Measurements from ENCODE around the gene KIF7.

The KIF7 gene

GRCh38 chr15:89670971-89671560 is 15.8 kb upstream of the KIF7 start:
- H3K4me3 ChIP-seq (ENCODE audit: low read depth, low read length) = no peak overlapping the region
- H3K79me2 ChIP-seq = no peaks in the 10 kb centered on the region
- H2AFZ ChIP-seq = no peak overlapping the region
- H3K9me3 ChIP-seq (ENCODE audit: control insufficient read depth, low read length) = no peaks in the 10 kb centered on the region
- H3K4me2 ChIP-seq (ENCODE audit: low read length) = no peak overlapping the region
- no peaks in the 10 kb centered on the region for H3K27me3 ChIP-seq (ENCODE audit: control insufficient read depth, insufficient read depth, low read length)
- no peaks in the 10 kb centered on the region for H3K36me3 ChIP-seq (ENCODE audit: control insufficient read depth, insufficient read depth, low read length)
- H3K27ac ChIP-seq = no peak overlapping the region
- no peak for TF ChIP-seq CTCF (IDR thresholded peaks at IDR 0.05)
- H3K4me1 ChIP-seq = no peaks in the 10 kb centered on the region
- no peak overlapping the region for H3K9ac ChIP-seq

- no peak overlapping the region for H3K4me3 ChIP-seq (ENCODE audit: low read depth, low read length)
- H3K27me3 ChIP-seq (ENCODE audit: control insufficient read depth, insufficient read depth, low read length) = no peaks in the 10 kb centered on the region
- H3K4me1 ChIP-seq = peaks cover 2% of the 10 kb centered on the region
- H3K27ac ChIP-seq = no peak overlapping the region
- no peak overlapping the region for H2AFZ ChIP-seq
- TF ChIP-seq CTCF (IDR thresholded peaks at IDR 0.05) = no peak
- H3K36me3 ChIP-seq (ENCODE audit: control insufficient read depth, insufficient read depth, low read length) = no peaks in the 10 kb centered on the region
- no peaks in the 10 kb centered on the region for H3K9me3 ChIP-seq (ENCODE audit: control insufficient read depth, low read length)
- H3K79me2 ChIP-seq = no peaks in the 10 kb centered on the region
- H3K9ac ChIP-seq = no peak overlapping the region
- H3K4me2 ChIP-seq (ENCODE audit: low read length) = no peak overlapping the region
Observed at GRCh38 chr15:89669941-89670340, 14.7 kb upstream of the KIF7 start.

- no peaks in the 10 kb centered on the region for H3K27me3 ChIP-seq (ENCODE audit: control insufficient read depth, insufficient read depth, low read length)
- no peaks in the 10 kb centered on the region for H3K36me3 ChIP-seq (ENCODE audit: control insufficient read depth, insufficient read depth, low read length)
- peaks cover 4% of the 10 kb centered on the region for H3K4me1 ChIP-seq
- no peak overlapping the region for H2AFZ ChIP-seq
- no peak overlapping the region for H3K4me2 ChIP-seq (ENCODE audit: low read length)
- H3K79me2 ChIP-seq = no peaks in the 10 kb centered on the region
- no peak overlapping the region for H3K27ac ChIP-seq
- H3K4me3 ChIP-seq (ENCODE audit: low read depth, low read length) = no peak overlapping the region
- TF ChIP-seq CTCF (IDR thresholded peaks at IDR 0.05) = no peak
- H3K9me3 ChIP-seq (ENCODE audit: control insufficient read depth, low read length) = no peaks in the 10 kb centered on the region
- no peak overlapping the region for H3K9ac ChIP-seq
Observed at GRCh38 chr15:89669309-89669865, 14.1 kb upstream of the KIF7 start.

GRCh38 chr15:89668171-89668570 is 12.9 kb upstream of the KIF7 start:
- Histone ChIP-seq H3K27me3 (ENCODE audit: control insufficient read depth, insufficient read depth, low read length) (no peaks in the 10 kb centered on the region), H2AFZ (no peak overlapping the region), H3K4me1 (peaks cover 4% of the 10 kb centered on the region), H3K36me3 (ENCODE audit: control insufficient read depth, insufficient read depth, low read length) (no peaks in the 10 kb centered on the region), H3K79me2 (no peaks in the 10 kb centered on the region), H3K4me3 (ENCODE audit: low read depth, low read length) (no peak overlapping the region), H3K4me2 (ENCODE audit: low read length) (no peak overlapping the region), H3K27ac (no peak overlapping the region), H3K9me3 (ENCODE audit: control insufficient read depth, low read length) (no peaks in the 10 kb centered on the region), H3K9ac (no peak overlapping the region)
- TF ChIP-seq CTCF (IDR thresholded peaks at IDR 0.05) = no peak

GRCh38 chr15:89667706-89667960 is 12.4 kb upstream of the KIF7 start:
- Histone ChIP-seq H3K27ac (no peak overlapping the region), H3K9me3 (ENCODE audit: control insufficient read depth, low read length) (no peaks in the 10 kb centered on the region), H3K4me2 (ENCODE audit: low read length) (no peak overlapping the region), H2AFZ (no peak overlapping the region), H3K9ac (no peak overlapping the region), H3K4me3 (ENCODE audit: low read depth, low read length) (no peak overlapping the region), H3K4me1 (peaks cover 4% of the 10 kb centered on the region), H3K27me3 (ENCODE audit: control insufficient read depth, insufficient read depth, low read length) (no peaks in the 10 kb centered on the region), H3K36me3 (ENCODE audit: control insufficient read depth, insufficient read depth, low read length) (no peaks in the 10 kb centered on the region), H3K79me2 (no peaks in the 10 kb centered on the region)
- no peak for TF ChIP-seq CTCF (IDR thresholded peaks at IDR 0.05)
